Measurements from ENCODE around the gene CSRNP3.

The CSRNP3 gene

GRCh38 chr2:165563468-165564225, 94.1 kb downstream of the CSRNP3 start:
- H3K9me3 ChIP-seq (ENCODE audit: low read length): no peaks in the 10 kb centered on the region
- no peak overlapping the region for H2AFZ ChIP-seq (ENCODE audit: low read length)
- no peaks in the 10 kb centered on the region for H3F3A ChIP-seq (ENCODE audit: insufficient read depth, low read length)
- no peaks in the 10 kb centered on the region for H3K9me2 ChIP-seq (ENCODE audit: low read depth, low read length)
- no peaks in the 10 kb centered on the region for H3K36me3 ChIP-seq (ENCODE audit: insufficient read depth, low read length)
- no peaks in the 10 kb centered on the region for H3K27me3 ChIP-seq (ENCODE audit: insufficient read depth, low read length)
- H3K4me1 ChIP-seq (ENCODE audit: insufficient read depth, low read length, severe bottlenecking): no peaks in the 10 kb centered on the region
- H4K20me1 ChIP-seq (ENCODE audit: insufficient read depth, low read length): no peaks in the 10 kb centered on the region
- H3K27ac ChIP-seq (ENCODE audit: low read depth, low read length, poor library complexity, severe bottlenecking): no peak overlapping the region
- no peak overlapping the region for H3K4me2 ChIP-seq (ENCODE audit: low read length)
- no peak overlapping the region for H3K4me3 ChIP-seq (ENCODE audit: low read depth, low read length, poor library complexity, severe bottlenecking)
- TF ChIP-seq EZH2 (IDR thresholded peaks at IDR 0.05; ENCODE audit: borderline replicate concordance, low read length): no peak
- TF ChIP-seq CTCF (IDR thresholded peaks at IDR 0.05; ENCODE audit: low read length): peak; percentile 48; the same call in 1 of the 2 replicates
- no peak overlapping the region for H3K9ac ChIP-seq (ENCODE audit: low read length)
- no peaks in the 10 kb centered on the region for H3K79me2 ChIP-seq (ENCODE audit: insufficient read depth, low read length)

- Histone ChIP-seq H3K4me3 (ENCODE audit: low read depth, low read length, poor library complexity, severe bottlenecking) (no peak overlapping the region), H3F3A (ENCODE audit: insufficient read depth, low read length) (no peaks in the 10 kb centered on the region), H4K20me1 (ENCODE audit: insufficient read depth, low read length) (no peaks in the 10 kb centered on the region), H3K9me2 (ENCODE audit: low read depth, low read length) (no peaks in the 10 kb centered on the region), H3K79me2 (ENCODE audit: insufficient read depth, low read length) (no peaks in the 10 kb centered on the region), H3K27me3 (ENCODE audit: insufficient read depth, low read length) (no peaks in the 10 kb centered on the region), H3K4me1 (ENCODE audit: insufficient read depth, low read length, severe bottlenecking) (no peaks in the 10 kb centered on the region), H3K4me2 (ENCODE audit: low read length) (no peak overlapping the region), H2AFZ (ENCODE audit: low read length) (no peak overlapping the region), H3K27ac (ENCODE audit: low read depth, low read length, poor library complexity, severe bottlenecking) (no peak overlapping the region), H3K9ac (ENCODE audit: low read length) (no peak overlapping the region), H3K36me3 (ENCODE audit: insufficient read depth, low read length) (no peaks in the 10 kb centered on the region), H3K9me3 (ENCODE audit: low read length) (no peaks in the 10 kb centered on the region)
- TF ChIP-seq CTCF (IDR thresholded peaks at IDR 0.05; ENCODE audit: low read length) (no peak), EZH2 (IDR thresholded peaks at IDR 0.05; ENCODE audit: borderline replicate concordance, low read length) (no peak)
Measured at GRCh38 chr2:165566008-165566407, 96.5 kb downstream of the CSRNP3 start.

GRCh38 chr2:165567273-165567672, 97.8 kb downstream of the CSRNP3 start:
- Histone ChIP-seq H3K9ac (ENCODE audit: low read length) (no peak overlapping the region), H3K27me3 (ENCODE audit: insufficient read depth, low read length) (no peaks in the 10 kb centered on the region), H2AFZ (ENCODE audit: low read length) (no peak overlapping the region), H3K4me2 (ENCODE audit: low read length) (no peak overlapping the region), H3K27ac (ENCODE audit: low read depth, low read length, poor library complexity, severe bottlenecking) (no peak overlapping the region), H3K4me3 (ENCODE audit: low read depth, low read length, poor library complexity, severe bottlenecking) (no peak overlapping the region), H3K79me2 (ENCODE audit: insufficient read depth, low read length) (no peaks in the 10 kb centered on the region), H3K9me2 (ENCODE audit: low read depth, low read length) (no peaks in the 10 kb centered on the region), H3F3A (ENCODE audit: insufficient read depth, low read length) (no peaks in the 10 kb centered on the region), H4K20me1 (ENCODE audit: insufficient read depth, low read length) (no peaks in the 10 kb centered on the region), H3K36me3 (ENCODE audit: insufficient read depth, low read length) (no peaks in the 10 kb centered on the region), H3K4me1 (ENCODE audit: insufficient read depth, low read length, severe bottlenecking) (peaks cover 9% of the 10 kb centered on the region), H3K9me3 (ENCODE audit: low read length) (no peaks in the 10 kb centered on the region)
- TF ChIP-seq EZH2 (IDR thresholded peaks at IDR 0.05; ENCODE audit: borderline replicate concordance, low read length) (no peak), CTCF (IDR thresholded peaks at IDR 0.05; ENCODE audit: low read length) (no peak)

All from OCI-LY1 (cell line).